H9 (cell line): ENCODE data around the gene DUSP6. TPM values are rescaled to one million over a fixed set of nuclear protein-coding genes. Genes with fewer than 3 reads are reported as not detected.

Experiments
- DNase-seq: peaks from one replicate; pipeline ENCODE4 v3.0.0-alpha.2; 2017
- H2AFZ ChIP-seq: one replicate; pipeline ENCODE4 v1.6.1; 2013; ENCODE audit warnings: mild to moderate bottlenecking, low read length, control low read depth, moderate library complexity
- H2AK5ac ChIP-seq: 2 replicates; pipeline ENCODE4 v1.6.1; 2013; ENCODE audit warnings: low read length, control low read depth, mixed read lengths; ENCODE audit not compliant: insufficient read length
- H2BK120ac ChIP-seq: one replicate; pipeline ENCODE4 v1.6.1; 2013; ENCODE audit warnings: low read depth, mild to moderate bottlenecking, low read length, control low read depth, inconsistent platforms; ENCODE audit not compliant: poor library complexity, severe bottlenecking
- H2BK12ac ChIP-seq: 2 replicates; pipeline ENCODE4 v1.6.1; 2013; ENCODE audit warnings: low read length, control low read depth, mixed read lengths, low read depth; ENCODE audit not compliant: insufficient read length
- H2BK15ac ChIP-seq: 2 replicates; pipeline ENCODE4 v1.6.1; 2013; ENCODE audit warnings: low read depth, low read length, control low read depth
- H2BK20ac ChIP-seq: one replicate; pipeline ENCODE4 v1.6.1; 2013; ENCODE audit warnings: low read depth, mild to moderate bottlenecking, low read length, control low read depth, inconsistent platforms; ENCODE audit not compliant: poor library complexity, severe bottlenecking
- H2BK5ac ChIP-seq: 2 replicates; pipeline ENCODE4 v1.6.1; 2013; ENCODE audit warnings: low read length, control low read depth, mixed read lengths; ENCODE audit not compliant: insufficient read length
- H3K14ac ChIP-seq: 2 replicates; pipeline ENCODE4 v1.6.1; 2013; ENCODE audit warnings: low read length, control low read depth; ENCODE audit not compliant: insufficient read depth
- H3K18ac ChIP-seq: 2 replicates; pipeline ENCODE4 v1.6.1; 2013; ENCODE audit warnings: low read depth, mild to moderate bottlenecking, mixed read lengths, low read length, control low read depth; ENCODE audit not compliant: insufficient read length
- H3K23ac ChIP-seq: 2 replicates; pipeline ENCODE4 v1.6.1; 2013; ENCODE audit warnings: low read length, control low read depth, mixed read lengths, low read depth; ENCODE audit not compliant: insufficient read length
- H3K23me2 ChIP-seq: 2 replicates; pipeline ENCODE4 v1.6.1; 2013; ENCODE audit warnings: low read depth, mild to moderate bottlenecking, mixed read lengths, low read length, control low read depth; ENCODE audit not compliant: insufficient read length, poor library complexity, severe bottlenecking
- H3K27ac ChIP-seq: 2 replicates; pipeline ENCODE4 v1.5.1; 2013; ENCODE audit warnings: low read length, control low read depth, mixed read lengths, low read depth; ENCODE audit not compliant: insufficient read length
- H3K27me3 ChIP-seq: 2 replicates; pipeline ENCODE4 v1.6.1; 2013; ENCODE audit warnings: low read length, control low read depth, inconsistent platforms; ENCODE audit not compliant: insufficient read depth
- H3K4ac ChIP-seq: 2 replicates; pipeline ENCODE4 v1.6.1; 2013; ENCODE audit warnings: low read depth, mild to moderate bottlenecking, control low read depth, inconsistent platforms, low read length, moderate library complexity
- H3K4me1 ChIP-seq: 2 replicates; pipeline ENCODE4 v1.6.1; 2013; ENCODE audit warnings: low read length, control low read depth, inconsistent platforms; ENCODE audit not compliant: insufficient read depth
- H3K4me2 ChIP-seq: 2 replicates; pipeline ENCODE4 v1.6.1; 2013; ENCODE audit warnings: low read length, control low read depth, mixed read lengths; ENCODE audit not compliant: insufficient read length, insufficient read depth
- H3K56ac ChIP-seq: 2 replicates; pipeline ENCODE4 v1.6.1; 2013; ENCODE audit warnings: low read depth, mild to moderate bottlenecking, mixed read lengths, low read length, control low read depth; ENCODE audit not compliant: insufficient read length
- H3K79me1 ChIP-seq: 2 replicates; pipeline ENCODE4 v1.6.1; 2013; ENCODE audit warnings: low read depth, mild to moderate bottlenecking, moderate library complexity, low read length, control low read depth, inconsistent platforms; ENCODE audit not compliant: insufficient read depth, poor library complexity, severe bottlenecking
- H3K79me2 ChIP-seq: 2 replicates; pipeline ENCODE4 v1.6.1; 2013; ENCODE audit warnings: low read length, control low read depth, inconsistent platforms; ENCODE audit not compliant: insufficient read depth
- H3K9ac ChIP-seq: 2 replicates; pipeline ENCODE4 v1.6.1; 2013; ENCODE audit warnings: low read length, control low read depth, mixed read lengths; ENCODE audit not compliant: insufficient read length; ENCODE audit errors: extremely low read depth
- H3K9me3 ChIP-seq: one replicate; pipeline ENCODE4 v1.6.1; 2013; ENCODE audit warnings: low read depth, low read length, inconsistent platforms; ENCODE audit not compliant: control insufficient read depth
- H3T11ph ChIP-seq: one replicate; pipeline ENCODE4 v1.6.1; 2013; ENCODE audit warnings: mild to moderate bottlenecking, low read length, control low read depth, inconsistent platforms
- H4K20me1 ChIP-seq: one replicate; pipeline ENCODE4 v1.6.1; 2013; ENCODE audit not compliant: control insufficient read depth, insufficient read length, insufficient read depth
- H4K5ac ChIP-seq: 2 replicates; pipeline ENCODE4 v1.6.1; 2013; ENCODE audit warnings: low read depth, mild to moderate bottlenecking, mixed read lengths, low read length, control low read depth; ENCODE audit not compliant: insufficient read length
- H4K8ac ChIP-seq: replicated peaks from 2 replicates; pipeline ENCODE4 v1.6.1; 2013; ENCODE audit warnings: low read length, control low read depth, mixed read lengths, low read depth; ENCODE audit not compliant: insufficient read length
- H4K91ac ChIP-seq: 2 replicates; pipeline ENCODE4 v1.6.1; 2013; ENCODE audit warnings: low read depth, mild to moderate bottlenecking, moderate library complexity, mixed read lengths, low read length, control low read depth; ENCODE audit not compliant: insufficient read length
- H3K27ac Mint-ChIP-seq, 3 experiments: 2 replicates in 2 of 3; 3 replicates in 1 of 3; pipeline ENCODE4 v1.8.0; 2020 to 2021; ENCODE audit warnings: mixed read lengths in 3 of 3, mild to moderate bottlenecking in 1 of 3, moderate library complexity in 1 of 3
- H3K27me3 Mint-ChIP-seq: 2 replicates; pipeline ENCODE4 v1.8.0; 2021; ENCODE audit warnings: low read depth, mild to moderate bottlenecking, moderate library complexity, mixed read lengths
- H3K36me3 Mint-ChIP-seq, 3 experiments: 2 replicates in 2 of 3; 3 replicates in 1 of 3; pipeline ENCODE4 v1.8.0; 2020 to 2021; ENCODE audit warnings: low read depth in 3 of 3, mixed read lengths in 3 of 3; ENCODE audit not compliant: insufficient read depth in 1 of 3
- H3K4me1 Mint-ChIP-seq, 2 experiments: 2 replicates each; pipeline ENCODE4 v1.8.0; 2020; ENCODE audit warnings: mixed read lengths in 2 of 2
- H3K4me3 Mint-ChIP-seq, 2 experiments: 2 replicates in 1 of 2; 3 replicates in 1 of 2; pipeline ENCODE4 v1.8.0; 2020 to 2021; ENCODE audit warnings: mild to moderate bottlenecking in 2 of 2, mixed read lengths in 2 of 2, moderate library complexity in 1 of 2
- H3K9me3 Mint-ChIP-seq, 2 experiments: 2 replicates in 1 of 2; 3 replicates in 1 of 2; pipeline ENCODE4 v1.8.0; 2020; ENCODE audit warnings: mild to moderate bottlenecking in 2 of 2, mixed read lengths in 2 of 2, moderate library complexity in 1 of 2
- CTCF ChIP-seq: fragments of 200-600 bp; sonication (generic); conservative IDR thresholded peaks from 3 replicates; pipeline ENCODE4 v1.8.0; 2021; ENCODE audit warnings: antibody characterized with exemption, mild to moderate bottlenecking
- total RNA-seq: library from RNA; stranded (reverse); gene quantifications from 2 replicates; pipeline ENCODE4 v1.2.1, GENCODE V29; 2021

The DUSP6 gene
- total RNA-seq, 1 experiment from 2014 or later, result 35.3 TPM

GRCh38 chr12:89299417-89299816 lies 52.9 kb downstream of the DUSP6 start:
- no peak for DNase-seq
- Mint-ChIP-seq H3K36me3 (no peaks in the 10 kb centered on the region), H3K9me3 (no peaks in the 10 kb centered on the region), H3K4me1 (no peaks in the 10 kb centered on the region), H3K27ac (no peak overlapping the region), H3K4me3 (no peak overlapping the region), H3K27me3 (no peaks in the 10 kb centered on the region)
- no peak for TF ChIP-seq CTCF
- Histone ChIP-seq H2BK15ac (no peak overlapping the region), H3K9me3 (no peaks in the 10 kb centered on the region), H2BK120ac (no peak overlapping the region), H3K18ac (no peak overlapping the region), H3K56ac (no peak overlapping the region), H3K23ac (no peak overlapping the region), H4K91ac (no peak overlapping the region), H3T11ph (no peak overlapping the region), H3K4me2 (no peak overlapping the region), H3K4me1 (no peaks in the 10 kb centered on the region), H2AFZ (no peak overlapping the region), H4K5ac (no peak overlapping the region), H2BK5ac (no peak overlapping the region), H3K79me2 (no peaks in the 10 kb centered on the region), H3K79me1 (no peaks in the 10 kb centered on the region), H4K20me1 (no peaks in the 10 kb centered on the region), H3K23me2 (no peaks in the 10 kb centered on the region), H4K8ac (no peak overlapping the region), H3K4ac (no peak overlapping the region), H2BK12ac (no peak overlapping the region), H3K14ac (no peak overlapping the region), H3K27ac (no peak overlapping the region), H3K27me3 (no peaks in the 10 kb centered on the region), H2BK20ac (no peak overlapping the region), H2AK5ac (no peak overlapping the region), H3K9ac (no peak overlapping the region)

Other genes starting within 250 kb of the DUSP6 start
- gene GALNT4, start 172.3 kb upstream of the DUSP6 start, total RNA-seq, result 3.1 TPM in 2 replicates
- 11.6 and 12.5 TPM in 2 replicates for gene POC1B, start 173.5 kb upstream of the DUSP6 start, total RNA-seq